Occipital lobe (tissue), 2 donors: Measurements from ENCODE around the gene LURAP1L. TPM values are rescaled to one million over a fixed set of nuclear protein-coding genes. Genes with fewer than 3 reads are reported as not detected.

Experiments used
- DNase-seq: peaks from one replicate; lab custom pipeline; 2025; lab: John Stamatoyannopoulos, UW
- total RNA-seq: library from RNA; depleted of rRNA; stranded (reverse); fragments of >200 nt; gene quantifications from one replicate; pipeline ENCODE4 v1.2.3, GENCODE V29; 2014

LURAP1L gene
- total RNA-seq, 1 donor from 2014 or later: 0.94 TPM

DNA sequence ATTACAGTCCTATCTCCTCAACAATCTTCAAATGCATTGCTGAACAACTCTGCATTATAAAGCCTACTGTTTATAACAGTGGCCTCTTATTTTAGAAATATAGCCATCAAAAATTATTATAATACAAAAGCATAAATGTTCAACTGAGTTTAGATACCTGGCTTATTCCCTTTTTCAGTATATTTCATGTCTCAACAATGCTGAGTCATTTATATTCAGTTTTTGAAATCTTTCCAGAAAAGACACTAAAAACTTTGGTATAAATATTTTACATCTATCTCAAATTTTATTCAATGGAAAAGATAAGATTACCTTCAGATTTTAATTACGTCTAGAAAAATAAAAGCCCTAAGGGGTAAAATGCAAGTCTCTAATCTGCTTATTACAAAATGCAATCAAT lies 37.9 kb downstream of the LURAP1L start:
- no peak for DNase-seq

DNA sequence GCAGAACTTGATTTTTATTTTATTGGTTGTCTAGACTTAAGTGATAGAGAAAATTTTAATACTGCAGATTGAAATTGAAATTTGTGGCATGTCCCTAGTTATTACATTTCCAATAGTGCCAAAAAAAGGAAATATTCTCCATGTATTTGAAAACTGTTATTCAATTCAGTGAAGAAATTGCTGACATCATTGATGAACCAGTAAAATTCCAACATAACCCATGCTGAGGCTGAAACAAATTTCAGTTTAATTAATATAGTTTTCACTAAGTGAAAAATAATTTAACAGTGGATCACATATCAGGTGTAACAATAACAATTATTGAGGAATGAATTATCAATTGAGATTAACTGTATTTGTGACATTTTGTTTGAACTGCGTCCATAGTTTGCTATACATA lies 38.7 kb downstream of the LURAP1L start:
- no peak for DNase-seq

DNA sequence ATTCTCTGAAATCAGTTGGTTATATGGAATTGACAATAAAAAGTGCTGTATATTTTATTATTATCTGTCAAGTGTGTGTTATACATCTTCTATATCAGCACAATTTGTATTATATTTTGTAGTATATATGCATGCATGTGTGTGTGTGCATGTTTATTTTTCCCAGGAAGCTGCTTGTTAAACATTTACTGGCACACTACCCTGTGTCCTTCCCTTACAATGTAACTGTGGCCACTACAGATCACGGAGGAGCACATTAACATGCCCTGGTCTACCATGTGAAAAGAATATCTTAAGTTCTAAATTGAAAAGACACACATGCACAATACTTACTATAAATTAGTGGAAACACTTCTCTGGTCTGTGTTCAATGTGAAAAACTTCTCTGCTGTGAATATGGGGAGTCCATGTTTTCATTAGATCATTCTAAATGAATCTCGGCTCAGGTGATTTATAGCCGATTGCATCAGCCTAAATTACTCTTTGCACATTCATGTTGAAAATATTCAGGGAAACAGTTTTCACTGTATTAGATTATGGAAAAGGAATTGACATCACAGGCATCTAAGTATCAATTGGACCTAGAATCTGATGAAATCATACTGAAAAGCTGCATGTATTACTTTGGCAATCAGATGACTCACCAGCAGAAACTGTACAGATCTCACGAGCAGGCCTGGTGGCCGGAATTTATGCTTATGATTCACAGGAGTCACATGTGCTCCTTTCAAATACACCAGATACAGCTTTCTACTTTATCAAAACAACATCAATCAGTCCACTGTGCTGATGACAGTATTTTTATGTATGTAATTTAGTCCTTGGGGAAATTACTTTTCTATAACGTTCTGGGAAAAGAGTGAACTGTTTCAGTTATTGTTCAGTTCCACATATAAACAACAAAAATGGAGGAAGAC lies 39.4 kb downstream of the LURAP1L start:
- peak; percentile 15 for DNase-seq

DNA sequence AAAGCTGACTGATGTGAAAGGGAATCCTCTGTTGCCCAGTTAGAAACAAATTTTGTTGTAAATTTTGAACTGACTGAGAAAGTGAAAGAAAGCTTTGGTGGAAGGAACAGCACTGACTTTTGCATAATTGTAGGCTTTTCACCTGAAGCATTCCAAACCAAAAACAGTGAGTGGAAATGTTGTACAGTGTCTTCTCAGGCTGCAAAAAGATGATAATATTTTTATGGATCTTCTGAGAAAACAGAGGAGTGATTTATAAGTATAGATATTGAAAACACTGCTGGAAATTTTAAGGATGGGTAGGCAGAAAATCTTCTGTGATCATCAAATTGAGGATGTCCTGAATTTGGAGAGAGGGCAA lies 40.0 kb downstream of the LURAP1L start:
- DNase-seq: no peak

DNA sequence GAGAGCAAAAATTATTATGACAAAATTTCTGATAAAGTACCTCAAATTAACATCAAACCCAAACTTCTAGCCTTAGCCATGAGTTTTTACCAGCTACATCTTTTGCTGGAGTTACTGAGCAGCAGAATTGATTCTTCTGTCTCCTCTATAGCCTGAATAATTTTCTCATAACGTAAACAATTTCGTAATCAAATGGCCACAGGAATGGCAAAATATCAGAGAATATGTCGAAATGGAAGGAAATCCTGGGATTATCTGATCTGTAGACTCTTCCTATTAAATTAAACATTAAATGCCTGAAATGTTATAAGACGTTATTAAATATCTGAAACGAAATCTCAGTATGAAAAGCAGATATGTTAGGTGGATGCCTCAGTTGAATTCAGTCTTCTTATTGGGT lies 41.1 kb downstream of the LURAP1L start:
- no peak for DNase-seq

DNA sequence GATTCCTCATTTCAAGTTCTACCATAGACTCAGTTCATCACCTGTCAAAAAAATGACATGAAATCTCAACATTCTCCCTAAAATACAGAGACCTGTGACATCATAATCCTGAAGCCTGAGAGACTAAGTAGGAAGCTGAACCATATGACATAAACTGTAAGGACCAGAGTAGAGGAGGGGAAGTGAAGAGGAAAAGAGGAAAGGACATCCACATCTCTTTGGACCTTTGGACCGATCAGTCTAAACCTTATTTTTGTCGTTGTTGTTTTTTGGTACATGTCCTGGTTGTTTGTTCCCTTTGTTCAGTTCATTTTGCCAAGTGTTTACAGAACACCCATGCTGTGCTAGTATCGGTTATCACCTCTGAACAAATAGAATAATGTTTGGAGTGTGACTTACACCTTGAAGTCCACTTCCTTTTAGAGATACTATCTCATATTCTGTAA lies 41.9 kb downstream of the LURAP1L start:
- no peak for DNase-seq

DNA sequence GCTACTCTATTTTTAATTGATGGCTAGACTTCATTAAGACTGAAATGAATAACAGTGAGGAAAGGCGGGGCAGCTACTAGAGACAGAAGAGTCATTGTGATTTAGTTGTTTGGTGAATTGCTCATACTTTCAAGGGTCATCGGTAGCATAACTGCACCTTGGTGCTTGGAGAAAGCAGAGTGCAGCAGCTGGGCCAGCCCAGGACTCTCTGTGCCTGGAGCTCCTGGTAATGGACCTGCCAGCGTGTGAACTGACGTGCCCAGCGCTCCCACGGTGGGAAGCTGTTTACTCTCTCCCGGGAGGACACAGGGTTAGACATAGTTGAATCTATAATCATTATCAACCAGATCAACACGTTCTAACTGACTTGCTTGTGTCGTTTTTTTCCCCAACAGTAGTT lies 42.9 kb downstream of the LURAP1L start:
- no peak for DNase-seq

DNA sequence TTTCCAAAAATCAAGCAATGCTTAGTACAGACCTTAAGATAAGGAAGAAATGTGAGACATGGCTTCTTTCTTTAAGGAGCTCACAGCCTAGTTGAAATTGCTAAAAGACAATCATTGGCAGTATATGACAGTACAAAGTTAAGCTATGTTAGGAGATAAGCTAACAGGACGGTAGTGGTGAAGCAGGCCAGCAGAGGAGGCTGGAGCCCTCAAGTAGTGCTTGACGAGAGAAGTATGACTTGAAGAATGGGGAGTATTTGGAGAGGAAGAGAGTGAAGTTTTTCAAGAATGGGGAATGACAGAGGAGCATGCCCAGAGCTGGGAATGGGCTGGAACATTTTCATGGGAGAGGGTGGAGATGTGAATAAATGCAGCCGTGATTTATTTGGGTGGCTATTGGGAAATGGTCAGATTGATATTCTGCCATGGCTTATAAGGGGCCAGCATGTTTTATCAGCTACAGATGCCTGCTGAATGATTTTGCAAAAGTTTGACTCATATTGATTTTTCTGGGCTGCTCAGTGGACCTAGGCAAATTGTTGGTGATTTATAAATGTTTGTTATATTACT lies 43.7 kb downstream of the LURAP1L start:
- no peak for DNase-seq

DNA sequence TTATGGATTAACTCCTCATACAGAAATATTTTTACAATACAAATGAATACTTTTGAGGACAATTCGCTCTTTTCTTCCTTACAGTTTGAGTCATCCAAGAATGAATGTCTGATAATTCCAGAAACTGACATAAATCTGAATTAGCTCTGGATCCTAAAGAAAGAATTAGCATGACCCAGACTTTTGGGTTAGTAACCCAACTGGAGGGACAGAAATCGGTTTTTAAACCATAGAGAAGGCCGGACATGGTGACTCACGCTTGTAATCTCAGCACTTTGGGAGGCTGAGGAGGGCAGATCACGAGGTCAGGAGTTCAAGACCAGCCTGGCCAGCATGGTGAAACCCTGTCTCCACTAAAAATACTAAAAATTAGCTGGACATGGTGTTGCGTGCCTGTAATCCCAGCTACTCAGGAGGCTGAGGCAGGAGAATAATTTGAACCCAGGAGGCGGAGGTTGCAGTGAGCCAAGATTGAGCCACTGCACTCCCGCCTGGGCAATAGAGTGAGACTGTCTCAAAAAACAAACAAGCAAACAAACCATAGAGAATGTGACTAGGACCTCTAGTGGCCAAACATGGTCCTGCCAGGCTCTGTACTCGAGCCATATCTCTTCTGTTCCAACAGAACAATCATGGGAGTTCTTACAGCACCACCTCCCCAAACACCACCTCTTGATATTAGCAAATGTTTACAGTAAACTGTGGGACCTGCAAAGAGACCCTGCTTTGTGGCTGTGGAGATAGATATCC lies 44.8 kb downstream of the LURAP1L start:
- DNase-seq: no peak

DNA sequence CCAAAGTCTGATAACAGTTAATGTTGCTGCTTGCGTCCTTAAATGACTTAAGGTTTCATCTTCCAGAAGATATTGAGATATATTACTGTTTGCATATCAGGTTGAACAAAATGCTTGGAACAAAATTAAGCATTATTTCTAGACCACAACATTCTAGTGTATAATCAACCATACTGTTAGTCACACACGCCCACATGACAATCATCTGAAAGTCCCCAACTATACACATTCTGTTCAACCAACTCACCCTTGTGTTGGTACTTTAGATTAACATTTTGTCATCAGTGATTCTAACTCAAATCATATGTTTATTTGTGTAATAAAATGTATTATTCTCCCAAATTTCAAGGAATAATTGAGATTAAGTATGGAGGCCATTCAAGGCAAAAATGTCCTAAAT lies 47.3 kb downstream of the LURAP1L start:
- no peak for DNase-seq

DNA sequence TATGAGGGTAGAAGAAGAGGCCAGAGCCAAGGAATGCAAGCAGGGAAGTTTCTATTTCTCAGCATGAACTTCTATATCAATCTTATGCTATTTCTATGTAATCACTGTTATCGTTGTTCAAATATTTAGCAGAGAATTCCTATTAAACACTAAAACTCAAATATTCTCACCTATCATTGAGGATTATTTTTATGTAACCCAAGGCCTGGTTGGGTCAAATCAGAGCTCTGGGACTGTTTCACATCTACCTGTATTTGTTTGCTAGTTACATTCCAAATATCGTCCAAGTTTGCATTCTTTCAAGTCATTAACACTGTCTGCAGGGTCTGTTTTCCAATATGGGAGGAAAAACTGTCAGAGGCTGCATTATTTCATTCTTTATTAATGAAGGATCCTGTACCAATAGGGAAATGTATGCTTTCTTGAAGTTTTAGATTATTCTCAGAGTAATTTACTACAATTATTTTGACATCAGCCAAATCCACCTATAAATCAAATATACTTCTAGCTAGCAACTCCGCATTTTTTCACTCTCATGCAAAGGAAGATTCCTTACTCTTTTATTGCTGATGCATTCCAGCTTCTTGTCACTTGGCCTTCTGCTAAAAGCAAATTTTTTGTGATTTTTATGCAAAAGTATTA lies 52.2 kb downstream of the LURAP1L start:
- no peak for DNase-seq

DNA sequence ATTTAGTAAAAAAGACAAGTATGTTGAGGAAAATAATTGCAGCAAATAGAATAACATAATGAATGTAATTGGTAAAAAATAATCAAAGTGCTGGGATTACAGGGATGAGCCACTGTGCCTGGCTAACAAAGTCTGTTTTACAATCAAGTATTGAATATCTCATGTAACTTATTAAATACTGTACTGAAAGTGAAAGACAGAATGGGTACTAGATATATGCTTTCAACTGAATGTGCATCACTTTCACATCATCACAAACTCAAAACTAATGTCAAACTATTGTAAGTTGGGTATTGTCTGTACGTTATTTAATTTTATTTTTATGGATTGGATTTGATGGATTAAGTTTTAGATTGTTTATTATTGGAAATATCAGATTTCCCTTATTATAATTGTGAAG lies 58.9 kb downstream of the LURAP1L start:
- no peak for DNase-seq

DNA sequence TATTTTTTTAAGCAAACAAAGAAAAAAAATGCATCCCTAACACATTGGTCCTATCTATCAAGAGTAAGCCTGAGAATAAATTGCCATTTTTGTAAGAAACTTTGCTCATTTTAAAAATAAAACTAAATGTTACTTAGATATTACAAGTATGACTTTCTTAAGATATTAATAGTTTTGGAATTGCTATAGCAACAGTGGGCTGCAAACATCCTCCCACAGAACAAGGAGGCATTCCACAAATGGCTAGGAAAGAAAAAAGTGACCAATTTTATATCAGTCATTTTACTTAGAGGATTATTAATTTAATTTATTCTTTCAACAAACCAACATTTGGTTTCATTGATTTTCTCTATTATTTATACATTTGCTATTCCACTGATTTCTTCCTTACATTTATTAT lies 63.7 kb downstream of the LURAP1L start:
- DNase-seq: no peak

DNA sequence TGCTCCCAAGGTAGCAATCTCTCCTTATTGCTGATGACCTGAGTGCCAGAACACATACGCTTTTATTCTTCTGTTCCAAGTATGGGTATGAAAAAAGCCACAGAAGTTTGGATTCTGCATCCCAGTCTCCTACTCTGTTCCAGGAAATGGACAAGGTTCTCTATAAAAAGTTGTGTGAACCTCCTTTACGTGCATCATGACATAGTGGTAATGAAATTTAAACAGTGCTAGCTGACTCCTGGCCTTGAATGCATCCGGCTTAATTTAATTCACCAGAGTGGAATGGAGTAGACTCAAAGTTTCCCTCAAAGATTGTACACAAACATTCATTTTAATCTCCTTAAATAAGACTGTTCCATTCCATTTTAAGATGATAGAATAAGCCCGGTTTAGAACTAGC lies 68.9 kb downstream of the LURAP1L start:
- no peak for DNase-seq

DNA sequence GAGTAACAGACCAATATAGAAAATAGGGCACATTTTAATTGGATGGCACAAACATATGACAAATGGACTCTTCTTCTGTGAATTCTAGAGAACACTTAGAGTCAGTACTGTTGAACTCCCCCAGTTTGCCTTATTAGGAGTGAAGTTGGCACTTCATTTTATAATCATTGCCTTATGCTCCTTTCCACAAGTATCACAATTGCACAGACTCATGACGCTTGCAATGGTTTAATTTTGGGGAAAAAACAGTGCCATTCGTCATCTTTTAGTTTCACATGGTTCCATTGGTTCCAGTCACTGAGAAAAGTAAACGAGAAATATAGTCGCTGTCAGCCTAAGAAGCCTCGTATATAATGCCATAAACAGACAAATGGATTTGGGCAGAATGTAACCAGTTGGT lies 71.2 kb downstream of the LURAP1L start:
- DNase-seq: no peak

DNA sequence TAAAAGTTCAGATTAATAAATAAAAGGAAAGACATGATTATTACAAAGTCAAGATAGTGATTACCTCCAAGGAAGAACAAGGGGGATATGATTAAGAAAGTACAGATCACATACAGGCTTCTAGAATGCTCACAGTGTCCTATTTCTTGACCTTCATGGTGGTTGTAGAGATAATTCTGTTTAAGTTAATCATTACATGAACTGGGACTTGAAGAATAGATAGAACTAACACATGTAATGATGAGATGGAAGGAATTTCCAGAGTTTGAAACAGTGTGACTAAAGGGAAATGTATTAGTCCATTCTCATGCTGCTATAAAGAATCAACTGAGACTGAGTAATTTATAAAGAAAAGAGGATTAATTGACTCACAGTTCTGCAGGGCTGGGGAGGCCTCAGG lies 72.7 kb downstream of the LURAP1L start:
- DNase-seq: no peak

DNA sequence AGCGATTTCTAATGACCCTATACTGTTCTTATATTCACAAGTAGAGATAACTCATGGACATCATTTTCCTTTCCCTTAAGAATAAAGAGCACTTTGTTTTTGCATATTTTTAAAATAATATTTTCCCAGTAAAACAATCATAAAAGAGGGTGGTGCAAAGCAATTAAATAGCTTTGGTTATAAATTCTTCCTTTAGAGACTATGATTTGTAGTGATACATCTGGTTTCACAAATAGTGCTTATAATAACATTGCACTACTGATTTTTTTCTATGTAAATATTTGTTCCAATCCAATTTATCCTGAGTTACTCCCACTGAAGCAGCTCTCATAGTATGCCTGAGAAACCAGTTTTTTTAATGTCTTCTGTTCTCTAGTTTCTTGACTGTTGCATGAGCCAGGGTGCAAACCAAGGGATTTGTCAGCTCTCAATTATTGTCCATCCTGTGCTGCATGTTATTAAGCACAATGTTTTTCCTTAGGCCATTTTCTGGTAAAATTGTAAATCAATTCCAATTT lies 74.7 kb downstream of the LURAP1L start:
- no peak for DNase-seq

DNA sequence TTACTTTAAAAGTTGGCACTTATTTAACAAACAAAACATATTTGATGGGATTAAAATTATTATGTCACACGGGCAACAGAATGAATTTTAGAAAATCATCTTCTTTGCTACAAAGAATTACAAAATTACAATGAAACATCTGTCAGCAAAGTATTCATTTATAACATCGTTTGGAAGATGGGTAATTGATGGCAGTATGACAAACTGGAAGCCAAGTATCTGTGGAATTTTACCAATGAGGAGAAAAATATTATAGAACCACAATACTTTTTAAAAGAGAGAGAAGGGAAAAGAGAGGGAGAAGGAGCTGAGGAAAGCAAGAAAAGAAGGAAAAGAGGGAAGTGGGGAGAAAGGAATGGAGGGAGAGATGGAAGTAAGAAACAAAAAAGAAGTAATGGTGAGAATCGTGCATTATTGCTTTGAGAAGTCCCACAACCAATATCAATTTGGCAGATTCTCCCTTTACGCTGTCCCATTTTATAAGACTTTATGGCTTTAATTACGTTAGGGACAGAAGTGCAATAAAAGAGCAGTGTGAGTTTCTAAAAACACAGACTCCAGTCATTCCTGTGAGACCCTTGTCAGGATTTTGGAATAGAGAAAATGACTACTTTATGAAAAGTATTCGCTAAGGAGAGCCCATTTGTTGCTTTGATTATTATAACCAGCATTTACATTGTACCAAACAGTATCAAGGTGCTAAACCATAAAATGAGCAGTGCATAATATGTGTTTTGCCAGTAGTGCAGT lies 76.7 kb downstream of the LURAP1L start:
- no peak for DNase-seq

DNA sequence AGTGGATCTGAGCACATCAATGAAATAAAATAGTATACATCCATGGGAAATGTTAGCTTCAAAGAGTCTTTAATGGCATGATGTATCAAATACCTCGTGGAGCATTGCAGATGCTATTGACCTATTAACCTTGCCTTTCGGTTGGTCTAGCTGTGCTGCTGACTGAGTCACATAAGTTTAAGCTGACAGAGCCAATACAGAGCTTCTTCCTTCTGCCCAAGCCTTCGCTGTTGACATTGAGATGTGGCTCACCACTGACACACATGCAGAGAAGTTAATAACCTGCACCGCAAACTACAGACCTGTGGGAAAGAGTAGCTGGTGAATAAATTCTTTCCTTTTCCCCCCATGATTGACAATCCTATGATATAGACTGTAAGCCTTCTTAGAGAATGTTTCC lies 78.2 kb downstream of the LURAP1L start:
- no peak for DNase-seq

DNA sequence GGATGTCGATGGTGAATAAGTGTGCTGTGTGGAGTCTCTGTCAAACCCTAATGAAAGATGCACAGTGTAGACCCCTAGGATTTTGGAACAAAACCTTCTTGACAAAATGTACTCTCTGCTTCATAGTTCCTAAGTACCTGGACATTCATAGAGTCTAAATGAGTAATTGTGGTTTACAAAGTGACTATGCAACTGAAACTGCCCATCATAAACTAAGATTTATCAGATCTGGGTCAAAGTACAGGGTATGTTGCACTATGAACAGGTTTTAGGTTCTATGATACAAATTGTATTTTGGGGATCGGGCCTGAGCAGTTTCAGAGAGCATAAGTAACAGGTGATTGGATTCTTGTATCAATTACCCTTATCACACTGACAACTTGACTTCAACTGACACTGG lies 79.4 kb downstream of the LURAP1L start:
- DNase-seq: no peak

DNA sequence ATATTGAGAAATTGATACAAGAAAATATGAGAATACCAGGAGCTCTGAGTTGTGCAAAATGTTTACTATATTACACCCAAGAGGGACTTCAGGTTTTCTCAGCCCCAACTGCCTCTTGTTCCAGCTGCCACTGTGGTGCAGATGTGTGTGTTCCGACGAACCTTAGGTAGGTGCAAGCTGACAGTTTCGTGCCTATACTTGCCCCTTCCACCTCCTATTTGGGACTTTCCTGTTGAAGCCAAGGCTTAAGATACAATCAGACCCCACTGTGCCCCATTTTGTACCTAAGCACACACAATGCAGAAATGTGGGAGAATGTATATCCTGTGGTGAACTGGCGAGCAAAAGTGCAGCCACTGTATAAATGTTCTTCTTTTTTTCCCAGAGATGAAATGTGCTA lies 80.2 kb downstream of the LURAP1L start:
- no peak for DNase-seq
